Measurements from ENCODE around the gene EIF4E.
"Not testable (repeated sequence)": the region's sequence is repeated elsewhere in the genome, so short reads cannot be mapped to it uniquely, and the experiment has no call there.

EIF4E gene

DNA sequence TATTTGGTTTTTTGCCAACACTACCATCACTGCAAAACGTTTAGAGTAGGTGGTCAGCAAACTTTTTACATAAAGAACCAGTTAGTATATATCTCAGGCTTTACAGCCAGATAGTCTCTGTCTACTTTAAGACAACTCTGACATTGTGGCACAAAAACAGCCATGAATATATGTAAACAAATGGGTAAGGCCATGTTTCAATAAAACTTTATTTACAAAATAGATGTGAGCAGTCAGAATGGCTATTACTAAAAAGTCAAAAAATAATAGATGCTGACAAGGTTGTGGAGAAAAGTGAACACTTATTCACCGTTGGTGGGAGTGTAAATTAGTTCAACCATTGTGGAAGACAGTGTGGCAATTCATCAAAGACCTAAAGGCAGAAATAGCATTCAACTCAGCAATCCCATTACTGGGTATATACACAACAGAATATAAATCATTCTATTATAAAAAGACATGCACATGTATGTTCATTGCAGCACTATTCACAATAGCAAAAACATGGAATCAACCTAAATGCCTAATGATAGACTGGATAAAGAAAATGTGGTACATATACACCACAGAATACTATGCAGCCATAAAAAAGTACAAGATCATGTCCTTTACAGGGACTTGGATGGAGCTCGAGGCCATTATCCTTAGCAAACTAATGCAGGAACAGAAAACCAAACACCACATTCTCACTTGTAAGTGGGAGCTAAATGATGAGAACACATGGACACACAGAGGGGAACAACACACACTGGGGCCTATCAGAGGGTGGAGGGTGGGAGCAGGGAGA, 56.6 kb downstream of the EIF4E start:
- DNase-seq = not testable (repeated sequence)

DNA sequence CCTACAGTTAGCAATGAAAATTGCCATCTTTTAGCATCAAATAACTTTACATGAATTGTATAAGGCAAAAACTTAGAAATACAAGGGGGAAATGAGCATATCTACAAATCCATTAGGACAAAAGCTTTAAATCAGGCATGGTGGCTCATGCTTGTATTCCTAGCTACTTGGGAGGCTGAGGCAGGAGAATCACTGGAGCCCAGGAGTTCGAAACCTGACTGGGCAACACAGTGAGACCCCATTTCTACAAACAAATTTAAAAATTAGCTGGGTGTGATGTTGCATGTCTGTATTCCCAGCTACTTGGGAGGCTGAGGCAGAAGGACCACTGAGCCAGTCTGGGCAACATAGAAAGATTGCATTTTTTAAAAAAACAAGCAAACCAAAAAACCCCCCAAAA, 61.3 kb downstream of the EIF4E start:
- DNase-seq = no peak

DNA sequence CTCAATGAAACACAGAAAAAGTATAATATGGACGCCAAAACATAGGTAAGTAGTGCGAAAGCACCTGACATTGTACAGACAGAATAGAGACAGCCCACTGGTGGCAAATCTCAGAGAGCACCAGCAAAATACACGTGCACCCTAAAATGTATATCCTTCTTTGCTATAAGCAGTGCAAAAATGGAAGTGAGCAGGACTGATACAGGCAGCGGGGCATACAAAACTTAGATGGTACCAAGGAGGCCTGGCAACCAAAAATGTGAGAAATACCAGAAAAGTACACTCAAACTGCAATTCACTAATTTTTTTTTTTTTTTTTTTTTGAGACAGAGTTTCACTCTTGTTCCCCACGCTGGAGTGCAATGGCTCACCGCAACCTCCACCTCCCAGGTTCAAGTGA, 63.9 kb downstream of the EIF4E start:
- DNase-seq = no peak

- no peak for DNase-seq
These were observed 64.4 kb downstream of the EIF4E start for GRCh38 chr4:98864560-98864959.

DNA sequence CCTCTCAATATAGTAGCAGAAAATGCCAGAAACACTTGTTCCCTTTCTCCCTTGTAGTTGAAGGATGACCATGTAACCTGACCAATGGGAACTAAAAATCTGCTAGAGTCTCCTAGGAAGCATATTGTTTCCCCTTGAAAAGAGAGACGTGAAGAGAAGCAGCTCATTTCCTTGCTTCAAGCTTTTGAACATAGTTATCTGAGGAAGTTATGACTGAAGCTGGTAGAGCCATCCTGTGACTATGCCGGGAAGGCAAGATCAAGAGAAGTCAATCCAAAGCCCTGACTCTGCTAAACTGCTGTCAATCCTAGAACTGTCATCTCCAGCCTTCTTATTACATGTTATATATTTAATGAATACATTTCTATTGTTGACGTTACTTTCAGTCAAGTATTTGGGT, 66.6 kb downstream of the EIF4E start:
- DNase-seq = no peak

GRCh38 chr4:98861100-98861884, 67.6 kb downstream of the EIF4E start:
- DNase-seq = no peak

- DNase-seq = peak; percentile 29
These were observed 77.1 kb downstream of the EIF4E start for GRCh38 chr4:98851806-98852205.

DNA sequence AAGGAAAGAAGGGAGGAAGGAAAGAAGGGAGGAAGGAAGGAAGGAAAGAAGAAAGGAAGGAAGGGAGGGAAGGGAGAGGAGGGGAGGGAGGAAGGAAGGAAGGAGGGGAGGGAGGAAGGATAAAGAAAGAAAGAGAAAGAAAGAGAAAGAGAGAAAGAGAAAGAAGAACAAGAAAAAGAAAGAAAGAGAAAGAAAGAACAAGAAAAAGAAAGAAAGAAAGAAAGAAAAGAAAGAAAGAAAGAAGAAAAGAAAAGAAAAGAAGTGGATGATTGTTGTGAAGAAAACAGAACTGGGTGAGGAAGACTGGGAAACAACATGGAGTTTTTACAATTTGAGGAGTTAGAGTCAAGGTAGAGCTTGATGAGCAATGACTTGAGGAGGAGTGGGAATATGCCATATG, 78.0 kb downstream of the EIF4E start:
- no peak for DNase-seq

DNA sequence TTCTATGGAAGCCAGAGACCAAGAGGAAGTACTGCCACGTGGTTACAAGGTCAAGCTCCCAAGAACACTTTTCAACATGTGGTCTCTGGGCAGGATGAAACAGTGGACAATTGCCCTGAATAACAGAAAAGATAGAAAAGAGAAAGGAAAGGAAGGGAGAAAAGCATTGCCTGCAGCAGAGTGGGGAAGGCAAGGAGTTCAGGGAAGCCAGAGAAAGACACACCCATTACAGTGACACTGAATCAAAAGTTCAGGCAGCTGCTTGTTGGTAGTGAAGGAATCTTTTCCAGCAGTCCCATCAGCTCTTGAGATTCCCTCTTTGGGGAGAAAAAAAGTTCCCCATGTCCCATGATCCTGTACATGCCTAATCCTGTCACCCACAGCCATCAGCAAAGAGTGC, 80.5 kb downstream of the EIF4E start:
- no peak for DNase-seq

DNA sequence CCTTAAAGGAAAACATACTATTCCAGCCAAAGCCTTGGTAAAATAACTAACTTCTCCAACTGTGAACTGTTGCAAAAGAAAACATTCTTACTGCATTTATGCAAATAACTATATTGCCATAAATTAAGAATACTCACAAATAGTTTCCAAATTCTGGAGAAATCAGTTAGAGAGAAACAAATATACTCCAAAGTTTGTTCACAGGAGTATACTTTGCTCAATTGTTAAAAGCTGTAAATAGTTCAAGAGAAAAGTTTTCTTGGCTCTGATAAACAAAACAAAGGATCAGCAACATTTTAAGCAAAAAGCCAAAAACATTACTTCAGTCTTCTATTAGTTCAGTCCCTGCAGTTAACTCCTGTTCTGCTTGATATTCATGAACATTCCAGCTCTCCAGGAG, 83.0 kb downstream of the EIF4E start:
- no peak for DNase-seq

DNA sequence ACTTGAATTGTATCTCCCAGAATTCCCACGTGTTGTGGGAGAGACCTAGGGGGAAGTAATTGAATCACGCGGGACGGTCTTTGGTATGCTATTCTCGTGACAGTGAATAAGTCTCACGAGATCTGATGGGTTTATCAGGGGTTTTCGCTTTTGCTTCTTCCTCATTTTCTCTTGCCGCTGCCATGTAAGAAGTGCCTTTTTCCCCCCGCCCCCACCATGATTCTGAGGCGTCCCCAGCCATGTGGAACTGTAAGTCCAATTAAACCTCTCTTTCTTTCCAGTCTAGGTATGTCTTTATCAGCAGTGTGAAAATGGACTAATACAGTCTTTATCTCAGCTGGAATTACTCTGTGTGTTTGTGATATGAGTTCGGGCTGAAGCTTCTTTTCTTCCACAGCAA, 86.0 kb downstream of the EIF4E start:
- not testable (repeated sequence) for DNase-seq

GRCh38 chr4:98838977-98839618, 89.8 kb downstream of the EIF4E start:
- DNase-seq = peak; percentile 1

- DNase-seq = no peak
These were observed 90.4 kb downstream of the EIF4E start for GRCh38 chr4:98838531-98838930.

DNA sequence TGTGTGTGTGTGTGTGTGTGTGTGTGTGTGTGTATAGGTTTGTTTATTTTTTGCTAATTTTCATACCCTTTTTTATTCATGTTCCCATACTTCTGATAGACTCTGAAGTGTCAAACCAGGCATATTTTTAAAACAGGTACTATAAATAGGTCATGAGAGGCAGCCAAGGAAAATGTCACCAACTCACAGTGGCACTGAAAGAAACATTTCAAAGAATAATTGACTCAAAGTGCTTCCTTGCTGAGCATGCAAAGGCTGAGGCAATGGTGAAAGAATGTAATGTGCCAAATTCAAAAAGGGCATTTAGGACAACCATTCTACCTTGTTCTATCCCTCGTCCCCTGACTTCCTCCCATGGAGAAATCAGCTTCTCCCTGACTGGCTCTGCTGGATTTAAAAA, 95.5 kb downstream of the EIF4E start:
- no peak for DNase-seq

DNA sequence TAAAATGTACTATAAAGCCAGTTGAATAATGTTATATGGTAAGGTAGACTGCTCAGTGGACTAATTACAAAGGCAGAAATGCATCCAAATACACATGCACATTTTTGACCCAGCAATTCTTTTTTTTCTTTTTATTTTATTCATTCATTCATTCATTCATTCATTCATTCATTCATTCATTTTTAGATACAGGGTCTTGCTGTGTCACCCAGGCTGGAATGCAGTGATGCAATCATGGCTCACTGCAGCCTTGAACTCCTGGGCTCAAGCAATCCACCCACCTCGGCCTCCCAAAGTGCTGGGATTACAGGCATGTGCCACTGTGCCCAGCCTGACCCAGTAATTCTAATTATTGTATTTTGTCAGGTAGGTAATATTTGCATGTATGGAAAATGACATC, 97.9 kb downstream of the EIF4E start:
- not testable (repeated sequence) for DNase-seq
